Neural progenitor cell (in vitro differentiated cells): ENCODE measurements around the gene LPCAT2. TPM values are rescaled to one million over a fixed set of nuclear protein-coding genes. Genes with fewer than 3 reads are reported as not detected.

Experiments used
- DNase-seq: peaks from one replicate; pipeline ENCODE4 v3.0.0-alpha.2; 2016; ENCODE audit warnings: low spot score
- H2AFZ ChIP-seq: fragments of 200-600 bp; sonication (generic); replicated peaks from 2 replicates; pipeline ENCODE4 v1.6.1; 2016; ENCODE audit warnings: antibody characterized with exemption
- H3F3A ChIP-seq: fragments of 200-600 bp; sonication (generic); 2 replicates; pipeline ENCODE4 v1.6.1; 2016; ENCODE audit warnings: antibody characterized with exemption, low read depth
- H3K27ac ChIP-seq: fragments of 200-600 bp; sonication (generic); 2 replicates; pipeline ENCODE4 v1.5.1; 2016; ENCODE audit warnings: mild to moderate bottlenecking
- H3K27me3 ChIP-seq: fragments of 200-600 bp; sonication (generic); 2 replicates; pipeline ENCODE4 v1.6.1; 2016; ENCODE audit warnings: mild to moderate bottlenecking, moderate library complexity
- H3K36me3 ChIP-seq: fragments of 200-600 bp; sonication (generic); 2 replicates; pipeline ENCODE4 v1.5.1; 2016
- H3K4me1 ChIP-seq: fragments of 200-600 bp; sonication (generic); 2 replicates; pipeline ENCODE4 v1.6.1; 2016; ENCODE audit warnings: mixed run types
- H3K4me2 ChIP-seq: fragments of 200-600 bp; sonication (generic); 2 replicates; pipeline ENCODE4 v1.6.1; 2016
- H3K4me3 ChIP-seq: fragments of 200-600 bp; sonication (generic); 2 replicates; pipeline ENCODE4 v1.5.1; 2016
- H3K79me2 ChIP-seq: fragments of 200-600 bp; sonication (generic); 2 replicates; pipeline ENCODE4 v1.6.1; 2016; ENCODE audit warnings: low read depth
- H3K9ac ChIP-seq: fragments of 200-600 bp; sonication (generic); 2 replicates; pipeline ENCODE4 v1.6.1; 2016
- H3K9me3 ChIP-seq: fragments of 200-600 bp; sonication (generic); 2 replicates; pipeline ENCODE4 v1.5.1; 2016; ENCODE audit warnings: low read depth
- H4K20me1 ChIP-seq: fragments of 200-600 bp; sonication (generic); 2 replicates; pipeline ENCODE4 v1.6.1; 2016; ENCODE audit warnings: low read depth
- H3K27ac Mint-ChIP-seq: 3 replicates; pipeline ENCODE4 v1.8.0; 2021; ENCODE audit warnings: mixed read lengths
- H3K27me3 Mint-ChIP-seq: 2 replicates; pipeline ENCODE4 v1.8.0; 2022; ENCODE audit warnings: low read depth, mild to moderate bottlenecking, inconsistent platforms, moderate library complexity, mixed read lengths; ENCODE audit not compliant: insufficient read depth
- H3K36me3 Mint-ChIP-seq: 3 replicates; pipeline ENCODE4 v1.8.0; 2021; ENCODE audit warnings: mixed read lengths
- H3K4me1 Mint-ChIP-seq: 3 replicates; pipeline ENCODE4 v1.8.0; 2021; ENCODE audit warnings: mixed read lengths
- H3K4me3 Mint-ChIP-seq: 3 replicates; pipeline ENCODE4 v1.8.0; 2021; ENCODE audit warnings: mild to moderate bottlenecking, moderate library complexity, mixed read lengths
- H3K9me3 Mint-ChIP-seq: 3 replicates; pipeline ENCODE4 v1.8.0; 2020; ENCODE audit warnings: mixed read lengths
- EZH2 ChIP-seq: fragments of 200-600 bp; sonication (generic); IDR thresholded peaks from 2 replicates; pipeline ENCODE4 v1.6.1; 2017; ENCODE audit warnings: antibody characterized with exemption, mild to moderate bottlenecking, moderate library complexity
- EZH2phosphoT487 ChIP-seq: fragments of 200-600 bp; sonication (generic); IDR thresholded peaks from 2 replicates; pipeline ENCODE4 v1.6.1; 2017; ENCODE audit warnings: antibody characterized with exemption
- total RNA-seq: library from RNA; depleted of rRNA; stranded (reverse); fragments of >200 nt; gene quantifications from 2 replicates; pipeline ENCODE4 v1.2.3, GENCODE V29; 2015; ENCODE audit warnings: low replicate concordance
- TF ChIP-seq, protein P1 (sequence below): fragments of 200-600 bp; sonication (generic); IDR thresholded peaks from 2 replicates; pipeline ENCODE4 v1.5.1; 2017; ENCODE audit warnings: antibody characterized with exemption, mild to moderate bottlenecking

The LPCAT2 gene
- total RNA-seq, 1 donor from 2014 or later: 14.2 TPM

DNA sequence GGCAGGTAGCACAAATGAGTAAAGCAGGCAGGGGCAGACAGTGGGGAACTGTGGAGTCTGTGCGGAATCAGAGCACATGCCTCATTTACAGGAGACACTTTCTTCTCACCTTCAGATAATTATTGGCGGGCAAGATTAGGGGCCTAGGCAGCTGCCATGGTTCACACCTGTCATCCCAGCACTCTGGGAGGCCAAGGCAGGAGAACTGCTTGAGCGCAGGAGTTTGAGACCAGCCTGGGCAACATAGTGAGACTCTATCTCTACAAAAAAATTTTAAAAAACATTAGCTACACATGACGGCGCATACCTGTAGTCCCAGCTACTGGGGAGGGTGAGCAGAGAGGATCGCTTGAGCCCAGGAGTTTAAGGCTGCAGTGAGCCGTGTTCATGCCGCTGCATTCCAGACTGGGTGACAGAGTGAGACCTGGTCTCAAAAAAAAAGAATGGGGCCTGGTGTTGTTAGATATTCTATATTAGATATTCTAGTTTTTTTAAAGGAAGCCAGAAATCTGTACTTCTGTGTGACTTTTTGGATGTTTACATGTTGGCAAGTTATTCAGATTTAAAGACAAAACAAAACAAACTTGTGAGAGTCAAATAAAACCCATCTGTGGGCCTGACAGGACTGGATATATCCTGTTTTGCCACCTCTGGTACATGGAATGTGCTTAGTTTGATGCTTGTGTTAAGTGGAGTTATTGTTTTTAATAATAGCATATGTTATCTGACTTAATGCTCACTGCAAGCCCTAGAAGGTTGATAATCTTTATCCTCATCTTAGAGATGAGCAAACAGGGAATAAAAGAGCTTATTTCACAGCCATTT, 4.9 kb upstream of the LPCAT2 start:
- H3K9me3 ChIP-seq: no peaks in the 10 kb centered on the region
- H2AFZ ChIP-seq: no peak overlapping the region
- H3K4me1 ChIP-seq: peaks cover 10% of the 10 kb centered on the region
- no peaks in the 10 kb centered on the region for H3K9me3 Mint-ChIP-seq
- no peaks in the 10 kb centered on the region for H3K36me3 ChIP-seq
- H3K27ac ChIP-seq: no peak overlapping the region
- no peaks in the 10 kb centered on the region for H4K20me1 ChIP-seq
- H3K27ac Mint-ChIP-seq: no peak overlapping the region
- H3K4me1 Mint-ChIP-seq: peaks cover 57% of the 10 kb centered on the region
- H3K4me3 ChIP-seq: no peak overlapping the region
- H3K9ac ChIP-seq: no peak overlapping the region
- TF ChIP-seq, protein P1, sequence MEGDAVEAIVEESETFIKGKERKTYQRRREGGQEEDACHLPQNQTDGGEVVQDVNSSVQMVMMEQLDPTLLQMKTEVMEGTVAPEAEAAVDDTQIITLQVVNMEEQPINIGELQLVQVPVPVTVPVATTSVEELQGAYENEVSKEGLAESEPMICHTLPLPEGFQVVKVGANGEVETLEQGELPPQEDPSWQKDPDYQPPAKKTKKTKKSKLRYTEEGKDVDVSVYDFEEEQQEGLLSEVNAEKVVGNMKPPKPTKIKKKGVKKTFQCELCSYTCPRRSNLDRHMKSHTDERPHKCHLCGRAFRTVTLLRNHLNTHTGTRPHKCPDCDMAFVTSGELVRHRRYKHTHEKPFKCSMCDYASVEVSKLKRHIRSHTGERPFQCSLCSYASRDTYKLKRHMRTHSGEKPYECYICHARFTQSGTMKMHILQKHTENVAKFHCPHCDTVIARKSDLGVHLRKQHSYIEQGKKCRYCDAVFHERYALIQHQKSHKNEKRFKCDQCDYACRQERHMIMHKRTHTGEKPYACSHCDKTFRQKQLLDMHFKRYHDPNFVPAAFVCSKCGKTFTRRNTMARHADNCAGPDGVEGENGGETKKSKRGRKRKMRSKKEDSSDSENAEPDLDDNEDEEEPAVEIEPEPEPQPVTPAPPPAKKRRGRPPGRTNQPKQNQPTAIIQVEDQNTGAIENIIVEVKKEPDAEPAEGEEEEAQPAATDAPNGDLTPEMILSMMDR: no peak
- TF ChIP-seq EZH2phosphoT487 (no peak), EZH2 (no peak)
- DNase-seq: no peak
- H3K27me3 ChIP-seq: no peaks in the 10 kb centered on the region
- H3F3A ChIP-seq: peaks cover 6% of the 10 kb centered on the region
- no peak overlapping the region for H3K4me3 Mint-ChIP-seq
- H3K4me2 ChIP-seq: no peak overlapping the region
- no peaks in the 10 kb centered on the region for H3K79me2 ChIP-seq
- peaks cover 8% of the 10 kb centered on the region for H3K36me3 Mint-ChIP-seq
- no peaks in the 10 kb centered on the region for H3K27me3 Mint-ChIP-seq

DNA sequence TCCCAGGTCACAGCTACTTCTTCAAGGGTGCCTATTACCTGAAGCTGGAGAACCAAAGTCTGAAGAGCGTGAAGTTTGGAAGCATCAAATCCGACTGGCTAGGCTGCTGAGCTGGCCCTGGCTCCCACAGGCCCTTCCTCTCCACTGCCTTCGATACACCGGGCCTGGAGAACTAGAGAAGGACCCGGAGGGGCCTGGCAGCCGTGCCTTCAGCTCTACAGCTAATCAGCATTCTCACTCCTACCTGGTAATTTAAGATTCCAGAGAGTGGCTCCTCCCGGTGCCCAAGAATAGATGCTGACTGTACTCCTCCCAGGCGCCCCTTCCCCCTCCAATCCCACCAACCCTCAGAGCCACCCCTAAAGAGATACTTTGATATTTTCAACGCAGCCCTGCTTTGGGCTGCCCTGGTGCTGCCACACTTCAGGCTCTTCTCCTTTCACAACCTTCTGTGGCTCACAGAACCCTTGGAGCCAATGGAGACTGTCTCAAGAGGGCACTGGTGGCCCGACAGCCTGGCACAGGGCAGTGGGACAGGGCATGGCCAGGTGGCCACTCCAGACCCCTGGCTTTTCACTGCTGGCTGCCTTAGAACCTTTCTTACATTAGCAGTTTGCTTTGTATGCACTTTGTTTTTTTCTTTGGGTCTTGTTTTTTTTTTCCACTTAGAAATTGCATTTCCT, 3.4 kb upstream of the LPCAT2 start:
- Mint-ChIP-seq H3K36me3 (peaks cover 8% of the 10 kb centered on the region), H3K9me3 (no peaks in the 10 kb centered on the region), H3K4me3 (no peak overlapping the region), H3K4me1 (peaks cover 47% of the 10 kb centered on the region), H3K27me3 (no peaks in the 10 kb centered on the region), H3K27ac (no peak overlapping the region)
- no peak overlapping the region for H2AFZ ChIP-seq
- DNase-seq: no peak
- no peaks in the 10 kb centered on the region for H3K9me3 ChIP-seq
- H3K4me1 ChIP-seq: peaks cover 10% of the 10 kb centered on the region
- H3K4me2 ChIP-seq: no peak overlapping the region
- H3F3A ChIP-seq: peaks cover 6% of the 10 kb centered on the region
- H3K27me3 ChIP-seq: peaks cover 12% of the 10 kb centered on the region
- H3K36me3 ChIP-seq: no peaks in the 10 kb centered on the region
- no peak overlapping the region for H3K27ac ChIP-seq
- no peaks in the 10 kb centered on the region for H4K20me1 ChIP-seq
- H3K9ac ChIP-seq: no peak overlapping the region
- H3K79me2 ChIP-seq: no peaks in the 10 kb centered on the region
- H3K4me3 ChIP-seq: no peak overlapping the region
- no peak for TF ChIP-seq EZH2phosphoT487
- TF ChIP-seq, protein P1: no peak
- no peak for TF ChIP-seq EZH2

DNA sequence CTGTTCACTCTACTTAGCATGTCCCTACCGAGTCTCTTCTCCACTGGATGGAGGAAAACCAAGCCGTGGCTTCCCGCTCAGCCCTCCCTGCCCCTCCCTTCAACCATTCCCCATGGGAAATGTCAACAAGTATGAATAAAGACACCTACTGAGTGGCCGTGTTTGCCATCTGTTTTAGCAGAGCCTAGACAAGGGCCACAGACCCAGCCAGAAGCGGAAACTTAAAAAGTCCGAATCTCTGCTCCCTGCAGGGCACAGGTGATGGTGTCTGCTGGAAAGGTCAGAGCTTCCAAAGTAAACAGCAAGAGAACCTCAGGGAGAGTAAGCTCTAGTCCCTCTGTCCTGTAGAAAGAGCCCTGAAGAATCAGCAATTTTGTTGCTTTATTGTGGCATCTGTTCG, 2.8 kb upstream of the LPCAT2 start:
- Mint-ChIP-seq H3K27ac (no peak overlapping the region), H3K4me3 (no peak overlapping the region)

More for the DNA sequence above, 2.8 kb upstream of the LPCAT2 start:
- H3K4me1 ChIP-seq: peaks cover 10% of the 10 kb centered on the region
- H3K4me3 ChIP-seq: no peak overlapping the region
- peaks cover 16% of the 10 kb centered on the region for H3K27me3 ChIP-seq
- no peak for TF ChIP-seq EZH2
- no peak for TF ChIP-seq EZH2phosphoT487
- TF ChIP-seq, protein P1: no peak
- no peak overlapping the region for H3K9ac ChIP-seq
- H2AFZ ChIP-seq: no peak overlapping the region
- H3K27ac ChIP-seq: no peak overlapping the region
- H3F3A ChIP-seq: peaks cover 6% of the 10 kb centered on the region
- no peaks in the 10 kb centered on the region for H4K20me1 ChIP-seq
- Mint-ChIP-seq H3K27me3 (no peaks in the 10 kb centered on the region), H3K4me1 (peaks cover 43% of the 10 kb centered on the region), H3K36me3 (peaks cover 8% of the 10 kb centered on the region), H3K9me3 (no peaks in the 10 kb centered on the region)
- DNase-seq: no peak
- no peaks in the 10 kb centered on the region for H3K36me3 ChIP-seq
- H3K79me2 ChIP-seq: no peaks in the 10 kb centered on the region
- no peak overlapping the region for H3K4me2 ChIP-seq
- no peaks in the 10 kb centered on the region for H3K9me3 ChIP-seq
